HG02840 (cell line): Measurements from ENCODE around the gene PDE7B.

Source experiments
- ATAC-seq: cut with Tn5 transposase; IDR thresholded peaks from one replicate; pipeline ENCODE4 v1.9.1; 2021; ENCODE audit warnings: mild to moderate bottlenecking, moderate library complexity, moderate number of reproducible peaks; ENCODE audit not compliant: unreplicated experiment, low FRiP score

The PDE7B gene

GRCh38 chr6:136016228-136017225 lies 165.0 kb downstream of the PDE7B start:
- no peak for ATAC-seq

DNA sequence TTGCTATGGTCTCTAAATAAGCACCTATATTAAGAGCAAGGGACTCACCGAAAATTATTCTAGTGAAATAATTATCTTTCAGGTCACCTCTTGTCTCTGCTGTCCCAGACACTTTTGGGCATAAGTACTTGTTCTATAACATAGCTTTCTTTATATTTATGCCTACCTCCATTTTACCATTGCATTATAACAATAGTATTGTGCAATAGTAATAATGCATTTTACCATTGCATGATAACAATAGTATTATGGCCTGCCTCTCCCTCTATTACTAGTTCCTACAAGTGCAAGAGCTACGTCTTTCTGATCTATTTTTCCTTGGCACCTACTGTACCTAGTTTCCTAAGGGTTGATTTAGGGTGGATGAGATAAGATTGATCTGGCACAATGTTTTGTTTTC lies 169.2 kb downstream of the PDE7B start:
- no peak for ATAC-seq

- ATAC-seq: no peak
Measured at GRCh38 chr6:136022224-136022874, 170.8 kb downstream of the PDE7B start.

DNA sequence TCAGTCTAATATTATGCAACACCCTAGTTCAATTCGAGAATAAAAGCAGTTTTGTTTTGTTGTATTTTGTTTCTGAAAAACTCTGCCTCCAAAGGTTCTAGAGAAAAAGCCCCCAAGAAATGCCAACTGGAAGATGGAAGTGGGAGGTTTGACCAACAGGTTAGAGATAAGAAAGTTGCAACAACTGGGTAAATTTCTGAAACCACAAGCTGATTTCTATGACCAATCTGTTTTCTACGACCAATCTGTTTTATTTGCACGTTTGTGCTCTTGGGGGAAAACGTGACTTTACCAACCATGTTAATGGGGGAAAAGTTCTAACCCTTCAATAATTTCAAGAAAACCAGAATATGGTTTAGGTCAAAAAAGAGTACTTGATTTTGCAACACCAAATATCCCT lies 173.2 kb downstream of the PDE7B start:
- no peak for ATAC-seq

- no peak for ATAC-seq
Measured at GRCh38 chr6:136025736-136026135, 174.2 kb downstream of the PDE7B start.

- no peak for ATAC-seq
Measured at GRCh38 chr6:136030131-136030530, 178.6 kb downstream of the PDE7B start.

DNA sequence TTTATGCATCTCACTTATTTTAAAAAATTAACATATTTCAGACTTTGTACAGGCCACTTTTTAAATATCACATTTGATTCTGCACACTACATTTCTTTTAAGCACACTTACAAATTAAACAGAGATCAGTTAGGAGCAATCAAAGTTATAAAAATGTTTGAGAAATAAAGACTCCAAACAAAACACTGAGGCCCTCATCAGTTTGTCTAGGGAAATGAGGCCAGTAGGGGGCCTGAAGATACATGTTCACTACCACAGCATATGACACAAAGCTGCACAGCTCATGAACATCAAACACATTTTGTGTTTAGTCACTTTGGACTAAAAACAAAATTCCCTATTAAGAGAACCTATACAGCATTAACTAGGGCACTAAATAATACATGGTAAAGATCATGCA lies 180.5 kb downstream of the PDE7B start:
- ATAC-seq: no peak

- ATAC-seq: no peak
Measured at GRCh38 chr6:136033416-136033815, 181.9 kb downstream of the PDE7B start.

GRCh38 chr6:136034422-136034821 lies 182.9 kb downstream of the PDE7B start:
- no peak for ATAC-seq

DNA sequence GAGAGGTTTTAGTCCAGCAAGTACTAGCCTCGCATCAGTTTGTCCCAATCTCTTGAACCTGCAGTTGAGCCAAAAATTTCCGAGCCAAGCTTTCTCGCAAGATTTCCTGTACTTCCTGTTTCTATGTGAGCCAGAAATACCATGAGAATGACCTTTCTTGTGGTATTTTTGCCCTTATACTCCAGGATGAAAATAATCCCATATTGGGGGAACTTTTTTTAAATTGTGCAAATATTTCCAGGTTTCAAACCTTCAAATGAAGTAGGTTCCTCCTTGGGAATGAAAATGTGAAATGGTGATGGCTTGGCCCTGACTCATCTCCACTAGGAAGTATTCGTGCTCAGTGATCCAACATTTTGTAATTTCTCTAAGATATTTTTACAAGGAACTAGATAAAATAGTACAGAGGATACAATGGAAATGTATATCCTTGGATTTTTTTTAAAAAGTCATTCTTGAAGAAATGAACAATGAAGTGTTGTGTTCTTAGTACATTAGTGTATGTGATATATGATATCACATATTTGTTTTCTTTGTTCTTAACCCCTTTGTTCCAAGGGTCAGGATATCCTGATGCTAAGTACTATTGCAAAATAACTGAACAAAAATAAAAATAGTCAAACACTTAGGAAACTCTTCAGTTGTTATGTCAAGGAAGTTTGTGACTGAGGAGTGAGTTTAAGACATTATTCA lies 184.0 kb downstream of the PDE7B start:
- no peak for ATAC-seq

DNA sequence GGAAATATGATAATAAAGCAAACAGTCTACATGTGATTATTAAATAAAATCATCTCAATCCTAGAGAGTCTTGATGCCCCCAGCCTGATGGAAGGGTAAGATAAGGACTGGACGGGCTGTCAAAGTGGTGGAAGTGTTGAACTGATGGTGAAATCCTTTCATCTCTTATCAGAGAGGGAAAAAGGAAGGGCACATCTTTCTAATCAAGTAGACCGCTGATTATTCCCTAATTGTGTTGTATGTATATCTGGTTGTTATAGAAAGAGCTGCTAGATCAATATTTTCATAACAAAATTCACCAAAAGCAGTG lies 184.5 kb downstream of the PDE7B start:
- no peak for ATAC-seq

GRCh38 chr6:136036601-136037000 lies 185.1 kb downstream of the PDE7B start:
- no peak for ATAC-seq

- no peak for ATAC-seq
Measured at GRCh38 chr6:136037242-136037875, 185.9 kb downstream of the PDE7B start.

- ATAC-seq: no peak
Measured at GRCh38 chr6:136037876-136038460, 186.5 kb downstream of the PDE7B start.

- no peak for ATAC-seq
Measured at GRCh38 chr6:136038531-136038930, 187.0 kb downstream of the PDE7B start.

DNA sequence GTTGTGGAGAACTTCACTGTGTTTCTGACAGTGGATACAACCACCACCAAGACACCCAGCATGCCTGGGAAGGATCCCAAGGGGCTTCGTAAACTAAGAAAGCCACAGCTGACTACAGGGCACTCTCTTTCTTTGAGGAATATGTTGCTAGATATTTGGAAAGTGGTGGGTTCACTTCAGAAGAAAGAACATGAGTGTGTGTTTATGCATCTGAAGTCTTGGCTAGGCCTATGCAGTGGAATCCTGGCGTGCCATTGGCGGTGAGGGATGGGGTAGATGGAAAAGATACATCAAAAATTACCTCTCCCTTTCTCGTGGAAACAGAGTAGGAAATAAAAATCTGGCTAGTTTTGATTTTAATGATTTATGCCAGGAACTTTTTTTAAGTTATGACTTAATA lies 187.7 kb downstream of the PDE7B start:
- ATAC-seq: no peak

- ATAC-seq: no peak
Measured at GRCh38 chr6:136050475-136050874, 199.0 kb downstream of the PDE7B start.

DNA sequence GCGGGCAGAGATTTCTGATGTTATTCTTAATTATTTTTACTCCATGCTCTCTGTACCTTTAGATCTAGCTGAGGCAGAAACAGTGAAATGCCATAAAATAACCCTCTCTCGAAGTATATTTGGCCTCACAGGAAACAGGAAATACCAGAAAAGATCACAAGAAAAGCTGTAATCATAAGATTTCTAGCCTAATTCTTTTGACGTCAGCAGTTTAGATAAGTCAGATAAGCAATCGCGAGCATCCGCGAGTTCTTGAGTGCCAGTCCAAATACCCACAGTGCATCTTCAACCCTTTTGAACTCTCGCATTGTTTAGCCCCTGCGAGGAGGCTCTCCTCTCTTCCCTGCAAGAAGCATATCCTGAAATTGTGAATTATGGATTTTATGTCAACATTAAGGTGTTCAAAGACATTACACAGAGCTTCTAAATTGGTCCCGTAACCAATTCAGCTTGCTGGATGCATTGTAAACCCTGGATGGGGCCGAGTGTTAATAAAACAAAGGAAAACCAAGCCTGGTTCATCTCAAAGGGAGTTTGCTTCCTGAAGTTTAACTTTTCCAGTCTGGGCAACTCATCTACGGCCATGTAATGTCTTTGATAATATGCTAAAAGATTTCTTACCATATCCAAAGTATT lies 199.8 kb downstream of the PDE7B start:
- no peak for ATAC-seq

DNA sequence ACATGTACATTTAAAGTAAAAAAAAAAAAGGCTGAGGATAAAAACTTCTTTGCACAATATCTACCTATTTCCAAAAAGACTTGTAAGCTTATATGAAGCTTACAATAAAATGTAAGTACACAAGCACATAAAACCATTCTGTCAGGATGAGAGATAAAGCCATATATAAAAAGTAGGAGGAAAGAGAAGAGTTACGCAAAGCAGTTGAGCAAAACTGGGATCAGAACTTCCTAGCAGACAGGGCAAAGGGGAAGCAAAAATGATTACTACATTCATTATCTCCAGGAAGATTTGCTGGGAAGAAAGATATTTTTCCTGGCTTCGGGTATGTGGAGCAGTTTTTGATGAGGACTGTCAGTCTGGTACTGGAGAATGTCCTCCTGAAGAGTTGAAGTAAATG lies 200.5 kb downstream of the PDE7B start:
- ATAC-seq: no peak

GRCh38 chr6:136058852-136059251 lies 207.4 kb downstream of the PDE7B start:
- ATAC-seq: no peak
